HG03565 (cell line): ENCODE data around the gene IL32.

Experiments used
- ATAC-seq: cut with Tn5 transposase; IDR thresholded peaks from one replicate; pipeline ENCODE4 v1.9.1; 2021; ENCODE audit warnings: mild to moderate bottlenecking, moderate library complexity; ENCODE audit not compliant: unreplicated experiment

The IL32 gene

DNA sequence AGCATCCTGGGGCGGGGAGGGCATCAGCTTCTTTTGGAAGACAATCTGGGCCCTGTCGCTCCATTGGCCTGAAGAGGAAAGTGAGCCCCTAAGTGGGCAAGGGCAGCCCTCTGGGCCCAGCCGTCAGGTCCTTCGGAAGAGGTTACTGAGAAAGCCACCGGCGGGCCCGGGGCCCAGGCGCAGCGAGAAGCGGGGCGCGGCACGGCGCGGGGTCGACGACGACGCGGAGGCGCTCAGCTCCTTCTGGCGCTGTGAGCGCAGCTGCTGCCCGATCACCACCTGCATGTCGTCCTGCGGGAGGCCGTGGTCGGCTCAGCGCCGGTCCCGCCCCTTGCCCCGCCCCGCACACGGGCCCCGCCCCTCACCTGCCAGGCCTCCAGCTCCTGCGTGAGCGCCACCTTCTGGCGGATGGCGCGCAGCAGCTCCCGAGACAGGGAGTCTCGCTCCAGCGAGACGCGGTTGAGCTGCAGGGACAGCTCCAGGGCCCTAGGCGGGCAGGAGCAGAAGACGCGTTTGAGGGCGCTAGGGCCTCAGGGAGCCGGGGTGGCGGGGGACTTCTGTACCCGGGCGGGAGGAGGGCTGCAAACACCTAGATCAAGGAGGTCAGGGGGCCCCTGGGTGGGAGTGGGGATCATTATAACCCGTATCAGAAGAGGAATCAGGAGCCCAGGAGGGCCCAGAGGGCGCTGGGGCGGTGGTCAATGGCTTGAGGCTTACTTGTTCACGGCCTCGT is 37.3 kb upstream of the IL32 start:
- no peak for ATAC-seq

GRCh38 chr16:3028716-3029319 is 36.6 kb upstream of the IL32 start:
- ATAC-seq: no peak

DNA sequence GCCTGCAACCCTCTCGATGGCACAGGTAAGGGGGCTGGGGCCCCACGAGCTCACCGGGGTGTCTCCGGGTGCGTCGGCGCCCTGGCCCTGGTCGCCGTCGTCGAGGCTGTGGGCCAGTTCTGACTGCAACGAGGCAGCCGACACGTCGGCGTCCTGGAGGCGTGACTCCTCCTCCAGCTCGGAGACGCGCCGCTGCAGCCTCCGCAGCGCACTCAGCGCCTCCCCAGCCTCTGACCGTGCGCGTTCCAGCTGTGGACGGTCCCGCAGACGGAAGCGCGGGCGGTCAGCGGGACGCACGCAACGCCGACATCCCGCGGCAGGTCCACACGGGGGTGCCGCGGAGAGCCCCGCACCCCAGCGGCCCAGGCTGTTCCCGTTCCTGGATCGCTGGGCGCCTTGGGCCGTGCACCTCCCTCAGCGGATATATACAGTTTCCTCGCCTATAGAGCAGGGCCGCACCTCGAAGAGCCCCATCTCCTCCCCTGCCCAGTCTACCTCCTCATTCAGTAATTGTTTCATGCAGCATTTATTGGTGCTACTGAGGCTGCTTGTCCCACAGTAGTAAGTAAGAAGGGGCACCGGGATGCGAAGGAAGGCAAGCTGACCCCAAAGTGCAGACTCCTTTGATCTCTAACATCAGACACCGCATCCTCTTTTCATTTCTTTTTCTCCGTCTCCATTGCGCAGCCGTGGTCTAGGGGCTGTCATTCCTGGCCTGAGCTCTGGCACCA is 35.8 kb upstream of the IL32 start:
- no peak for ATAC-seq

GRCh38 chr16:3030222-3031212 is 34.9 kb upstream of the IL32 start:
- no peak for ATAC-seq

GRCh38 chr16:3032624-3033023 is 32.8 kb upstream of the IL32 start:
- no peak for ATAC-seq

DNA sequence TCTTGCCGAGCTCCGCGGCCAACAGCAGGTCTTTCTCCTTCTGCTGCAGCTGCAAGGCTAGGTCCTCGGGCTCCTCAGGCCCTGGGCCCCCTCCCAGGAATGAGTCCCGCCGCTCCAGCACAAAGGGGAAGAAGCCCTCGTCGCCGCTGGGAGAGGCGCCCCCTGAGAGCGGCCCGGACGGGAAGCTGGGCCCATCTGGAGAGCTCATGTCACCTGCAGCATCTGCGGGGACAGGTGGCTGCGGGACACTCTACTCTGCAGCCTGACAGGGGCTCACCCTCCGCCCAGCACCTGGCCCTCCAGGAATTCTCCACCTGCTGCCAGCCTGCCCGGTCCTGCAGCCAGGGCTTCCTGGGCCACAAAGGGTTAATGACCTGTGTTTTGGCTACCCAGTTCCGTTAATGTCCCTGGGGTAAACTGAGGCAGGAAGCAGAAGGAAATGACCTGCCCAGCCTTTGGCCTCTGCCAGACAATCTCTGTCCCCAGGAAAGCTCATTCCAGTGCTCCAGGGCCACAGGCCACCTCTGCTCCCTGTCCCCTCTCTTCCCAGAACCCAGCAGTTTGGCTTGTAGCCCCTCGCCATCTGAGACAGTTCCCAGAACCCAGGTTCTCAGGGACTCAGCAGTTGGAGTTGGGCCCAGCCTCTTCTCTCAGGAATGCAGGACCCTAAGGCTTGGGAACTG is 30.0 kb upstream of the IL32 start:
- ATAC-seq: no peak

GRCh38 chr16:3035972-3036725 is 29.3 kb upstream of the IL32 start:
- ATAC-seq: no peak

DNA sequence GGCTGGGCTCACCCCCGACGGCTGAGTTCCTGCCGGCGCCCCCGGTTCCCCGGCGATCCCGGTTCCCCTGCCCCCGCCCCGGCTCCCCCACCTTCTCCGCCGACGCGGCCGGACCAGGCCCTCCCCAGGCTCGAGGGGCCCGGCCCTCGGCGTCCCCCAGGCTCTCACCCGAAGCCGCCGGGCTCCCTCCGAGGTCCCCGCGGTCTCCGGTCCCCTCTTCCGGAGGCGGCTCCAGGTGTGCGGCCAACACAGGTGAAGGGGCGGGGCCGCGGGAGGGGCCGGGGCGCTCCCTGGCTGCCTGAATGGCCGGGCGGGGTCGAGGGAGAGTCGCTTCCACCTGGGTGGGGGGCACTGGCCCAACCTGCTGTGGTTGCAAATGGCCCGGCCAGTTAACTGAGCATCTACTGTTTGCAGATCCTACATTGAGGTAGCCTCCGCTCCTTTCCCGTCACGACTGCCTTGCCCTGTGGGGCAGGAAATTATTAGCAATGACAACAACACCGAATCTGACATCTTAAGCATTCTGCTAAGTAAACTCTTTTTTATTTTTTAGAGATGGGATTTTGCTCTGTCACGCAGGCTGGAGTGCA is 28.6 kb upstream of the IL32 start, which contains the start of gene BICDL2:
Gene BICDL2, minus strand, starts transcription at position 219 of the 590 bp plus-strand sequence. CDS start 1,448 bp downstream, outside the sequence.
- ATAC-seq: no peak

- no peak for ATAC-seq
Observed at GRCh38 chr16:3038256-3038655, 27.2 kb upstream of the IL32 start.

DNA sequence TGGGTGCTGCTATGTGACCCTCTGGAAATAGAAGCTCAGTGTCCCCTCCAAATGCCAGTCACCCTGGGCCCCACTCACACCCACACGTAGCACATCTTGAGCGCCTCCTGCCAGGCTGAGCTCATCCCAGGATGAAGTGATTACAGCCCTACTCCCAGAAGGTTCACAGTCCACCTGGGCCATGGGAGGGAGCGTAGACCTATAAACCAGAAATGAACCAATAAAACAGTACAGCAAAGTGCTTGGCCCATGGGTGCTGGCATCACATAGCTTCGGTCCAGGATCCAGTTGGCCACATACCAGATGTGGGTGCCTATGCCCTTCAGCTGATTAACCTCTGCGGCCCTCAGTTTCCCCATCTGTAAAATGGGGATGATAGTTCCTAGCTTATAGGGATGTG is 26.5 kb upstream of the IL32 start:
- no peak for ATAC-seq

DNA sequence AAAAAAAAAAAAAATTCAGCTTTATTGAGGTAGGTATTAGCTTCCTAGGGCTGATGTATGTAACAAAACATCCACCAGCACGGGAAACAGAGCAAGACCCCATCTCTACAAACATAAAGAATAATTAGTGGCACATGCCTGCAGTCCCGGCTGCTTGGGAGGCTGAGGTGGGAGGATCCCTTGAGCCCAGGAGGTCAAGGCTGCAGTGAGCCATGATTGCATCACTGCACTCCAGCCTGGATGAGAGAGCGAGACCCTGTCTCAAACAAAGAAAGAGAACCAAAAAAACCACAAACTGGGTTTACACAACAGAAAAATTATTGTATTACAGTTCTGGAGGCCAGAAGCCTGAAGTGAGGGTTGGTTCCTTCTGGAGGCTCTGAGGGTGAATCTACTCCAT is 23.1 kb upstream of the IL32 start:
- ATAC-seq: no peak

GRCh38 chr16:3044708-3045107 is 20.7 kb upstream of the IL32 start:
- no peak for ATAC-seq

- ATAC-seq: no peak
Observed at GRCh38 chr16:3045758-3046640, 19.4 kb upstream of the IL32 start, which contains the start of gene MMP25. Gene MMP25, plus strand, starts transcription at chr16:3046561. Its CDS starts 357 bp downstream, at chr16:3046918.

DNA sequence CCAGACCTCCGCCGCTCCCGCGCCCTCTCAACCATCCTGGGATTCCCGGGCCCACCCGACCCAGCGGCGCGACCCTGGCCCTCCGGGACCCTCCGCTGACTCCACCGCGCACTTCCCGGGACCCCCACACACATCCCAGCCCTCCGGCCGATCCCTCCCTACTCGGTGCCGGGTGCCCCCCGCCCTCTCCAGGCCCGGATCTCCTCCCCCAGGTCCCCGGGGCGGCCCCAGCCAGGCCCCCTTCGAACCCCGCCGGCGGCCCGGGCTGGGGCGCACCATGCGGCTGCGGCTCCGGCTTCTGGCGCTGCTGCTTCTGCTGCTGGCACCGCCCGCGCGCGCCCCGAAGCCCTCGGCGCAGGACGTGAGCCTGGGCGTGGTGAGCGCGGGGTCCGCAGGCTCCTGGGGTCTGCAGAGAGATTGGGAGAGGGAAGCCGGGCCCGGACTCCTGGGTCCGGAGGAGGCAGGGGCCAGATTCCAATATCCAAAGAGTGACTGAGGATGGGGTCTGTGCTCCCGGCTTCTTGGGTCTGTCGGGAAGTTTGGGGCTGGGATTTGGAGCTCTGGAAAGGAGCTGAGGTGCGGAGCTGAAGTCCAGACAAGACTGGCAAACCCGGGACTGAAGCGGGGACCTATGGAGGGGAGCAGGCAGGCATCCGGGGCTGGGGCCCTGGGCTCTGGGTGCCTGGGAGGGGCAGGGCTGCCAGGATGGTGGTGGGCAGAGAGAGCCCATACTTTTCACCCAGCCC is 18.6 kb upstream of the IL32 start:
- no peak for ATAC-seq

GRCh38 chr16:3047387-3047720 is 18.1 kb upstream of the IL32 start:
- ATAC-seq: no peak

GRCh38 chr16:3049921-3050481 is 15.4 kb upstream of the IL32 start:
- no peak for ATAC-seq

GRCh38 chr16:3050487-3050886 is 15.0 kb upstream of the IL32 start:
- no peak for ATAC-seq
